HCT116 (cell line): ENCODE measurements around the gene NARS2. TPM values are rescaled to one million over a fixed set of nuclear protein-coding genes. Genes with fewer than 3 reads are reported as not detected.

Experiments
- ATAC-seq: fragments of 200-7000 bp; cut with Tn5 transposase; 2 replicates; pipeline ENCODE4 v1.9.1; 2020; ENCODE audit warnings: mild to moderate bottlenecking, moderate library complexity
- BruUV-seq: library from RNA; stranded (reverse); fragments of 400-500 nt; replicated peaks from 2 replicates; lab custom pipeline; 2021; lab: Mats Ljungman, UMichigan
- CTCF ChIA-PET: fragments of 300-600 bp; sonication (Branson Sonifier 250); formaldehyde crosslinking; loops from one replicate; lab custom pipeline; 2021; ENCODE audit warnings: antibody characterized with exemption; lab: Charles Lee
- POLR2A ChIA-PET: fragments of 300-600, 350-600 bp; sonication (Branson Sonifier 250); formaldehyde crosslinking; loops from one replicate; lab custom pipeline; 2021; ENCODE audit warnings: antibody characterized with exemption; lab: Charles Lee
- RAD21 ChIA-PET, 2 experiments: fragments of 300-600 bp; sonication (Branson Sonifier 250); formaldehyde crosslinking; loops; one replicate each; lab custom pipeline; 2023; ENCODE audit warnings: low total read pairs in 2 of 2; ENCODE audit not compliant: uncharacterized antibody in 2 of 2, unreplicated experiment in 2 of 2, low non-redundant PET in 1 of 2; lab: Charles Lee
- DNase-seq: peaks from one replicate; pipeline ENCODE4 v3.0.0-alpha.2; 2010; ENCODE audit warnings: low read depth, low spot score
- H2AFZ ChIP-seq: fragments of 200-600 bp; shearing (Covaris generic), sonication (generic); 2 replicates; pipeline ENCODE4 v1.6.1; 2017; ENCODE audit warnings: low read depth, mixed run types, mixed read lengths, antibody characterized with exemption, low read length; ENCODE audit not compliant: poor library complexity, severe bottlenecking
- H3K27ac ChIP-seq: 2 replicates; pipeline ENCODE4 v1.5.1; 2012; ENCODE audit warnings: low read depth, low read length
- H3K27me3 ChIP-seq: fragments of 200-600 bp; sonication (generic); 2 replicates; pipeline ENCODE4 v1.6.1; 2016; ENCODE audit warnings: mixed run types, low read length, mixed read lengths; ENCODE audit not compliant: insufficient read depth
- H3K36me3 ChIP-seq, 2 experiments: fragments of 200-500 bp in 1 of 2; fragments of 200-600 bp in 1 of 2; sonication (Bioruptor generic) in 1 of 2; sonication (generic) in 1 of 2; 2 replicates each; pipeline versions ENCODE4 v1.5.1 to v1.6.1; 2014 to 2016; ENCODE audit warnings: low read length in 2 of 2, inconsistent platforms in 1 of 2, mixed read lengths in 1 of 2, mixed run types in 1 of 2; ENCODE audit not compliant: insufficient read depth in 2 of 2, control insufficient read depth in 1 of 2
- H3K4me1 ChIP-seq, 2 experiments: fragments of 200-600 bp in 1 of 2; sonication (generic) in 1 of 2; 2 replicates each; pipeline versions ENCODE4 v1.5.1 to v1.6.1; 2012 to 2017; ENCODE audit warnings: low read length in 2 of 2, inconsistent platforms in 1 of 2, mild to moderate bottlenecking in 1 of 2, mixed read lengths in 1 of 2, mixed run types in 1 of 2, moderate library complexity in 1 of 2; ENCODE audit not compliant: insufficient read depth in 2 of 2, control insufficient read depth in 1 of 2
- H3K4me2 ChIP-seq: fragments of 200-600 bp; sonication (generic); 2 replicates; pipeline ENCODE4 v1.6.1; 2017; ENCODE audit warnings: mixed run types, low read length, mixed read lengths
- H3K4me3 ChIP-seq, 2 experiments: fragments of 200-600 bp in 1 of 2; sonication (generic) in 1 of 2; replicated peaks in 1 of 2; 2 replicates each; pipeline ENCODE4 v1.5.1; 2011 to 2016; ENCODE audit warnings: low read length in 2 of 2, control low read depth in 1 of 2, low read depth in 1 of 2, mild to moderate bottlenecking in 1 of 2, mixed read lengths in 1 of 2, mixed run types in 1 of 2
- H3K79me2 ChIP-seq: fragments of 200-600 bp; sonication (generic); 2 replicates; pipeline ENCODE4 v1.6.1; 2017; ENCODE audit warnings: mild to moderate bottlenecking, mixed run types, low read length, moderate library complexity, mixed read lengths; ENCODE audit not compliant: insufficient read depth
- H3K9ac ChIP-seq: fragments of 200-600 bp; sonication (generic); 2 replicates; pipeline ENCODE4 v1.6.1; 2016; ENCODE audit warnings: low read length, mixed read lengths
- H3K9me2 ChIP-seq: fragments of 200-600 bp; sonication (generic), shearing (Covaris generic); 2 replicates; pipeline ENCODE4 v1.6.1; 2017; ENCODE audit warnings: mixed run types, mild to moderate bottlenecking, moderate library complexity; ENCODE audit not compliant: insufficient read depth
- H3K9me3 ChIP-seq, 2 experiments: fragments of 200-500 bp in 1 of 2; fragments of 200-600 bp in 1 of 2; sonication (Bioruptor generic) in 1 of 2; sonication (generic) in 1 of 2; 2 replicates each; pipeline ENCODE4 v1.6.1; 2014 to 2017; ENCODE audit warnings: low read length in 2 of 2, mixed read lengths in 2 of 2, inconsistent platforms in 1 of 2, low read depth in 1 of 2, mild to moderate bottlenecking in 1 of 2, mixed run types in 1 of 2, moderate library complexity in 1 of 2; ENCODE audit not compliant: control insufficient read depth in 1 of 2, insufficient read depth in 1 of 2
- H4K20me1 ChIP-seq: fragments of 200-600 bp; sonication (generic), shearing (Covaris generic); 2 replicates; pipeline ENCODE4 v1.6.1; 2017; ENCODE audit warnings: mixed run types, mild to moderate bottlenecking, moderate library complexity; ENCODE audit not compliant: insufficient read depth
- CBX3 ChIP-seq: IDR thresholded peaks from 2 replicates; pipeline ENCODE4 v1.6.1; 2012; ENCODE audit warnings: low read depth
- EGR1 ChIP-seq: IDR thresholded peaks from 2 replicates; pipeline ENCODE4 v1.6.1; 2012; ENCODE audit warnings: low read depth
- ELF1 ChIP-seq: IDR thresholded peaks from 2 replicates; pipeline ENCODE4 v1.6.1; 2012; ENCODE audit warnings: low read depth, borderline replicate concordance
- EZH2 ChIP-seq: fragments of 200-600 bp; sonication (generic); IDR thresholded peaks from 2 replicates; pipeline ENCODE4 v1.6.1; 2017; ENCODE audit warnings: antibody characterized with exemption, mixed run types
- EZH2phosphoT487 ChIP-seq: fragments of 200-600 bp; IDR thresholded peaks from 2 replicates; pipeline ENCODE4 v1.6.1; 2018; ENCODE audit warnings: antibody characterized with exemption, borderline replicate concordance
- FOSL1 ChIP-seq: IDR thresholded peaks from 2 replicates; pipeline ENCODE4 v1.6.1; 2012; ENCODE audit warnings: low read depth
- JUND ChIP-seq: IDR thresholded peaks from 2 replicates; pipeline ENCODE4 v1.6.1; 2012
- POLR2A ChIP-seq: IDR thresholded peaks from 2 replicates; pipeline ENCODE4 v1.7.0; 2011; ENCODE audit warnings: borderline replicate concordance; ENCODE audit not compliant: insufficient read depth, insufficient read length; ENCODE audit errors: extremely low read depth
- POLR2AphosphoS5 ChIP-seq: IDR thresholded peaks from 2 replicates; pipeline ENCODE4 v1.6.1; 2011; ENCODE audit warnings: mild to moderate bottlenecking, low read depth, low read length, moderate library complexity
- RAD21 ChIP-seq: IDR thresholded peaks from 2 replicates; pipeline ENCODE4 v1.6.1; 2012; ENCODE audit warnings: low read depth, mild to moderate bottlenecking
- SIN3A ChIP-seq: IDR thresholded peaks from 2 replicates; pipeline ENCODE4 v1.6.1; 2012; ENCODE audit warnings: low read depth
- SP1 ChIP-seq: IDR thresholded peaks from 2 replicates; pipeline ENCODE4 v1.6.1; 2012; ENCODE audit warnings: low read depth
- SRF ChIP-seq: IDR thresholded peaks from 2 replicates; pipeline ENCODE4 v1.6.1; 2012; ENCODE audit warnings: low read depth
- TCF7L2 ChIP-seq: IDR thresholded peaks from 2 replicates; pipeline ENCODE4 v1.7.0; 2011; ENCODE audit warnings: borderline replicate concordance, inconsistent platforms; ENCODE audit not compliant: insufficient read depth, insufficient read length; ENCODE audit errors: extremely low read depth
- YY1 ChIP-seq: IDR thresholded peaks from 2 replicates; pipeline ENCODE4 v1.6.1; 2011; ENCODE audit warnings: low read length, low read depth, moderate library complexity, mild to moderate bottlenecking; ENCODE audit not compliant: insufficient replicate concordance; ENCODE audit errors: extremely low read depth
- ZFX ChIP-seq: fragments of 450-650 bp; IDR thresholded peaks from 2 replicates; pipeline ENCODE4 v1.6.1; 2017
- ZNF274 ChIP-seq: fragments of 200-500 bp; sonication (Bioruptor generic); IDR thresholded peaks from 2 replicates; pipeline ENCODE4 v1.6.1; 2014; ENCODE audit warnings: mild to moderate bottlenecking, low read depth, low read length, inconsistent platforms
- intact Hi-C: fragments of 100-400 bp; cut with micrococcal nuclease; formaldehyde crosslinking; loops from 2 replicates; pipeline ENCODE4 v1.10.0; 2022
- total RNA-seq: library from RNA; stranded (reverse); gene quantifications from one replicate; pipeline ENCODE4 v1.2.1, GENCODE V29; 2021; ENCODE audit not compliant: unreplicated experiment
- TF ChIP-seq, protein P1 (sequence below): IDR thresholded peaks from 2 replicates; pipeline ENCODE4 v1.6.1; 2012
- TF ChIP-seq, protein P2 (sequence below), 3 experiments: fragments of 200-600 bp in 1 of 3; sonication (generic) in 1 of 3; IDR thresholded peaks in 2 of 3; conservative IDR thresholded peaks in 1 of 3; 2 replicates each; pipeline ENCODE4 v1.5.1; 2012 to 2017; ENCODE audit warnings: low read depth in 2 of 3, low read length in 2 of 3, antibody characterized with exemption in 1 of 3, borderline replicate concordance in 1 of 3, control low read depth in 1 of 3, mild to moderate bottlenecking in 1 of 3, mixed read lengths in 1 of 3, mixed run types in 1 of 3, moderate library complexity in 1 of 3; ENCODE audit not compliant: insufficient read depth in 1 of 3
- TF ChIP-seq, protein P3 (sequence below): IDR thresholded peaks from 2 replicates; pipeline ENCODE4 v1.6.1; 2012; ENCODE audit warnings: low read depth

Gene NARS2
- total RNA-seq, 1 experiment from 2014 or later, result 26.0 TPM

DNA sequence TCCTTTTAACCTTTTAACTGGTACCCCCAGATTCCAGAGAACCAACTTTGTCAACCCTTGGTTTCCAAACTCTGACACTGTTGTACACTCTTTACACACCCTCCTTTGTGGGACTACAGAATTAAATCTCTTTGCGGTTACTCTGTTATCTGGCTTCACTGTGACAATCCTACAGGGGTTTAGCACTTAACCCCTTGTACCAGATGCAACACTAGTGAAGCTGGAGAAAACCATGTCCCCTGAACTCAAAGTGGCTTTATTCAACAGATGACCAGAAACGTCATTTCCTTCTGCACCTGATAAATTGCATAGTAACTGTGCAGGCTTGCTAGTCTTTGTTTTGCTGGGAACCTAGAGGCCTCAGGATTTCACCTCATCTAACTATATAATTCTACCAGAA is 151.4 kb downstream of the NARS2 start:
- ChIA-PET RAD21 (no interaction called here), POLR2A (no interaction called here), CTCF (no interaction called here)
- no peak overlapping the region for H3K4me3 ChIP-seq
- no peaks in the 10 kb centered on the region for H3K9me3 ChIP-seq
- no peak overlapping the region for H2AFZ ChIP-seq
- no peak overlapping the region for H3K9ac ChIP-seq
- BruUV-seq, result no TSS peak
- intact Hi-C loops, result no loop called here
- H3K4me1 ChIP-seq, result peaks cover 1 to 3% of the 10 kb centered on the region in 2 experiments; a peak in 3 of 4 replicates
- H3K4me2 ChIP-seq, result no peak overlapping the region
- H3K36me3 ChIP-seq, result no peaks in the 10 kb centered on the region
- ATAC-seq (no peak), DNase-seq (no peak)
- no peaks in the 10 kb centered on the region for H3K9me2 ChIP-seq
- H4K20me1 ChIP-seq, result no peaks in the 10 kb centered on the region
- TF ChIP-seq, protein P1, sequence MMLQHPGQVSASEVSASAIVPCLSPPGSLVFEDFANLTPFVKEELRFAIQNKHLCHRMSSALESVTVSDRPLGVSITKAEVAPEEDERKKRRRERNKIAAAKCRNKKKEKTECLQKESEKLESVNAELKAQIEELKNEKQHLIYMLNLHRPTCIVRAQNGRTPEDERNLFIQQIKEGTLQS, result no peak
- TF ChIP-seq CBX3, result no peak
- TF ChIP-seq POLR2AphosphoS5, result no peak
- no peak for TF ChIP-seq ZNF274
- TF ChIP-seq, protein P2, sequence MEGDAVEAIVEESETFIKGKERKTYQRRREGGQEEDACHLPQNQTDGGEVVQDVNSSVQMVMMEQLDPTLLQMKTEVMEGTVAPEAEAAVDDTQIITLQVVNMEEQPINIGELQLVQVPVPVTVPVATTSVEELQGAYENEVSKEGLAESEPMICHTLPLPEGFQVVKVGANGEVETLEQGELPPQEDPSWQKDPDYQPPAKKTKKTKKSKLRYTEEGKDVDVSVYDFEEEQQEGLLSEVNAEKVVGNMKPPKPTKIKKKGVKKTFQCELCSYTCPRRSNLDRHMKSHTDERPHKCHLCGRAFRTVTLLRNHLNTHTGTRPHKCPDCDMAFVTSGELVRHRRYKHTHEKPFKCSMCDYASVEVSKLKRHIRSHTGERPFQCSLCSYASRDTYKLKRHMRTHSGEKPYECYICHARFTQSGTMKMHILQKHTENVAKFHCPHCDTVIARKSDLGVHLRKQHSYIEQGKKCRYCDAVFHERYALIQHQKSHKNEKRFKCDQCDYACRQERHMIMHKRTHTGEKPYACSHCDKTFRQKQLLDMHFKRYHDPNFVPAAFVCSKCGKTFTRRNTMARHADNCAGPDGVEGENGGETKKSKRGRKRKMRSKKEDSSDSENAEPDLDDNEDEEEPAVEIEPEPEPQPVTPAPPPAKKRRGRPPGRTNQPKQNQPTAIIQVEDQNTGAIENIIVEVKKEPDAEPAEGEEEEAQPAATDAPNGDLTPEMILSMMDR (IDR thresholded peaks at IDR 0.05 in 2 of 3, conservative IDR thresholded peaks at IDR 0.05 in 1 of 3; ENCODE audit: borderline replicate concordance in 1 of 3, insufficient read depth in 1 of 3, low read depth in 2 of 3, low read length in 2 of 3), result no peak
- TF ChIP-seq POLR2A, result no peak
- TF ChIP-seq EZH2phosphoT487, result no peak
- TF ChIP-seq, protein P3, sequence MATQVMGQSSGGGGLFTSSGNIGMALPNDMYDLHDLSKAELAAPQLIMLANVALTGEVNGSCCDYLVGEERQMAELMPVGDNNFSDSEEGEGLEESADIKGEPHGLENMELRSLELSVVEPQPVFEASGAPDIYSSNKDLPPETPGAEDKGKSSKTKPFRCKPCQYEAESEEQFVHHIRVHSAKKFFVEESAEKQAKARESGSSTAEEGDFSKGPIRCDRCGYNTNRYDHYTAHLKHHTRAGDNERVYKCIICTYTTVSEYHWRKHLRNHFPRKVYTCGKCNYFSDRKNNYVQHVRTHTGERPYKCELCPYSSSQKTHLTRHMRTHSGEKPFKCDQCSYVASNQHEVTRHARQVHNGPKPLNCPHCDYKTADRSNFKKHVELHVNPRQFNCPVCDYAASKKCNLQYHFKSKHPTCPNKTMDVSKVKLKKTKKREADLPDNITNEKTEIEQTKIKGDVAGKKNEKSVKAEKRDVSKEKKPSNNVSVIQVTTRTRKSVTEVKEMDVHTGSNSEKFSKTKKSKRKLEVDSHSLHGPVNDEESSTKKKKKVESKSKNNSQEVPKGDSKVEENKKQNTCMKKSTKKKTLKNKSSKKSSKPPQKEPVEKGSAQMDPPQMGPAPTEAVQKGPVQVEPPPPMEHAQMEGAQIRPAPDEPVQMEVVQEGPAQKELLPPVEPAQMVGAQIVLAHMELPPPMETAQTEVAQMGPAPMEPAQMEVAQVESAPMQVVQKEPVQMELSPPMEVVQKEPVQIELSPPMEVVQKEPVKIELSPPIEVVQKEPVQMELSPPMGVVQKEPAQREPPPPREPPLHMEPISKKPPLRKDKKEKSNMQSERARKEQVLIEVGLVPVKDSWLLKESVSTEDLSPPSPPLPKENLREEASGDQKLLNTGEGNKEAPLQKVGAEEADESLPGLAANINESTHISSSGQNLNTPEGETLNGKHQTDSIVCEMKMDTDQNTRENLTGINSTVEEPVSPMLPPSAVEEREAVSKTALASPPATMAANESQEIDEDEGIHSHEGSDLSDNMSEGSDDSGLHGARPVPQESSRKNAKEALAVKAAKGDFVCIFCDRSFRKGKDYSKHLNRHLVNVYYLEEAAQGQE, result no peak
- TF ChIP-seq FOSL1, result no peak
- TF ChIP-seq YY1, result no peak
- no peak for TF ChIP-seq EZH2
- TF ChIP-seq TCF7L2, result no peak
- no peak for TF ChIP-seq ELF1
- no peak for TF ChIP-seq SIN3A
- no peak for TF ChIP-seq JUND
- no peak for TF ChIP-seq SP1
- no peak for TF ChIP-seq EGR1
- TF ChIP-seq RAD21, result no peak
- TF ChIP-seq ZFX, result no peak
- no peak for TF ChIP-seq SRF
- no peaks in the 10 kb centered on the region for H3K79me2 ChIP-seq
- H3K27ac ChIP-seq, result no peak overlapping the region
- H3K27me3 ChIP-seq, result no peaks in the 10 kb centered on the region
